ENCODE results near the gene CAMKMT.

The CAMKMT gene

DNA sequence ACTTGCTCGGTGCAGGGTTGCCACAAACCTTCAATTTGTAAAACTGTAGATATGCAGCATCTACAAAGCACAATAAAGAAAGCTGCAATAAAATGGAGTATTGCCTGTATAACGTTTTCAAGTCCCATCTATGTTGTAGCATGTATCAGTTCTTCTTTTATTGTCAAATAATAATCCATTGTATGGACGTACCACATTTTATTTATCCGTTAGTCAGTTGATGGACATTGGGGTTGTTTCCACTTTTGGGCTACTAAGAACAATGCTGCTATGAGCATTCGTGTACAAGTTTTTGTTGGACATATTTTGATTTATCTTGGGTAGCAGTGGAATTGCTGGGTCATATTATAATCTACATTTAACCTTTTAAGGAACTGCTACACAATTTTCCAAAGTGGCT is 339.1 kb downstream of the CAMKMT start:
- TF ChIP-seq, protein P1, sequence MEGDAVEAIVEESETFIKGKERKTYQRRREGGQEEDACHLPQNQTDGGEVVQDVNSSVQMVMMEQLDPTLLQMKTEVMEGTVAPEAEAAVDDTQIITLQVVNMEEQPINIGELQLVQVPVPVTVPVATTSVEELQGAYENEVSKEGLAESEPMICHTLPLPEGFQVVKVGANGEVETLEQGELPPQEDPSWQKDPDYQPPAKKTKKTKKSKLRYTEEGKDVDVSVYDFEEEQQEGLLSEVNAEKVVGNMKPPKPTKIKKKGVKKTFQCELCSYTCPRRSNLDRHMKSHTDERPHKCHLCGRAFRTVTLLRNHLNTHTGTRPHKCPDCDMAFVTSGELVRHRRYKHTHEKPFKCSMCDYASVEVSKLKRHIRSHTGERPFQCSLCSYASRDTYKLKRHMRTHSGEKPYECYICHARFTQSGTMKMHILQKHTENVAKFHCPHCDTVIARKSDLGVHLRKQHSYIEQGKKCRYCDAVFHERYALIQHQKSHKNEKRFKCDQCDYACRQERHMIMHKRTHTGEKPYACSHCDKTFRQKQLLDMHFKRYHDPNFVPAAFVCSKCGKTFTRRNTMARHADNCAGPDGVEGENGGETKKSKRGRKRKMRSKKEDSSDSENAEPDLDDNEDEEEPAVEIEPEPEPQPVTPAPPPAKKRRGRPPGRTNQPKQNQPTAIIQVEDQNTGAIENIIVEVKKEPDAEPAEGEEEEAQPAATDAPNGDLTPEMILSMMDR (IDR thresholded peaks at IDR 0.05; ENCODE audit: low read depth, low read length), result no peak
- H3K4me3 ChIP-seq (ENCODE audit: low read depth, low read length), result no peak overlapping the region

DNA sequence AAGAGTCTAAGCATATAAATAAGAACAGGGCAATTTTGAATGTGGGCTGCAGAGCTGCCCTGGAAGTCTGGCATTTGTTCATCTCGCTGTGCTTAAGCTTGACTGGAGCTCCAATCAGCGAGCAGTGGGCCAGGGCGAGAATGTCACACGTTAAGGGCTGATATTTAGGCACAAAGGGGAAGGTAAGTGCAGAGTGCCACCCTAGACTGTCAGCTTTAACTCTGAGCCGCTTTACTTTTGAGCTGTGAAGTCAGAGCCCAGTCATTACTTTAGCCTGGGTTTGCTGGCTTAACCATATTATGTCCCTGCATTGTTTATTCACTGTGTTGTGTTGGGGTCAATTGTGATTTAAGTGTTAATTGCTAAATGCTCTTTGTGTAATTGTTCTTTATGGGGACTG is 343.6 kb downstream of the CAMKMT start:
- TF ChIP-seq, protein P1 (IDR thresholded peaks at IDR 0.05; ENCODE audit: low read depth, low read length), result no peak
- H3K4me3 ChIP-seq (ENCODE audit: low read depth, low read length), result no peak overlapping the region

DNA sequence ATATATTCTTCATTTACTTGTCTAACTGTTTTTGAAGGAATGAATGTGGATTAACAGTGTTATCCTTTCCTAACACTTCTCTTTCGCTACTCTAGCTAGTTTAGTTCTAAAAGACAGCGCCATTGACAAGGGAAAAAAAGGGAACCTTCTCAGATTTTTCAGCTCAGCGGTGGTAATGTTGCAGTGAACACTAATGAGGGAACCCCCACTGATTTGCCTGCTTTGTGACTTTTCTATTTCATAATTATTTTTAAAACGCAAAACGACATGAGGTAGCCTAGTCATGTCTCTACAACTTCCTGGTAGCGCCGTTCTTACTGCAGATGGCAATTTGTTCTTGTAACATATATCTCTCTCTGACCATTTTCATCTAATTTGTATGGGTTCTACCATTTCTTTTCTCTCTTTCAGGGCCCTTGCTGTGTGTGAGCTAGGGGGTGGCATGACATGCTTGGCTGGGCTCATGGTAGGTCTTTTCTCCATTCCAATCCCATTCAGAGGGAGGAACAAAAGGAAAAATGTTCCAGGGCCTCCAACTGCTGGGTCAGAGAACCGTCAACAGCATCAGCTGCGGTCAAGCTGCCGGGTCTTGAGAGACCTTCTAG is 344.2 kb downstream of the CAMKMT start:
- TF ChIP-seq, protein P1 (IDR thresholded peaks at IDR 0.05; ENCODE audit: low read depth, low read length), result no peak
- H3K4me3 ChIP-seq (ENCODE audit: low read depth, low read length), result no peak overlapping the region

DNA sequence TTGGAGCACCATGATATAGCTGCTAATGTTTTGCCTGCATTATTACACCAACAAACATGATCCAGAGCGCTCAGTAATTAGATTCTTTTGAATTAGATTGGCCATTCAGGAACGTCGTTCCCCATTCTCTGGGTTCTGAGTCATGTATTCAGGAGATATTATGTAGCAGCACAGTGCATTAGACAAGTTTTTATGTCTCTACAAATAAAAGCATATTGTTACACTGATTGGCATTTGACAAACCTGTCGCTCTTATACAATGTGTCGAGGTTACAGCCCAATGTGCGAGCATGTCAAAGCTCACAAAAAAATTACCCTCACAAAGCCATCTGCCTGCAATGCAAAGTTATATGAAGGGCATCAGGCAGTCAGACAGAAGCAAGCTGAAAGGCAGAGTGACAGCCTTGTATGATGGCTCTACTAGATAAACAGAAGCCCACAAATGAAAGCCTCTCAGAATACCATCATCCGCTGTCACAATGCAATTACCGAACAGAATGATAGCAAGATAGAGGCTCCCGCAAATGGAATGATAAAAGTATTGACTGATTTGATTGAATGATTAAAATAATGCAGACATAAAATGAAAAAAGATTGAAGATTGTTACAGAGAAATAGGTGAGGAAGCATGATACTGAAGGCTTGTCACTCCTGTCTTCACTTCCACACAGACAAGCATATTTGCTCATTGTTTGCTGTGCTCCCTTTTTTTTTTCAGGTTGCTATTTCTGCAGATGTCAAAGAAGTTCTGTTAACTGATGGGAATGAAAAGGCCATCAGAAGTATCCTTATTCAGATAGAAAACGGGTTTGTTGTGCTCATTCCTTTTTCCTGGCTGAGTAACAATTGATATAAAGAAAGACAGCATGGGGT is 345.2 kb downstream of the CAMKMT start:
- H3K4me3 ChIP-seq (ENCODE audit: low read depth, low read length), result no peak overlapping the region
- TF ChIP-seq, protein P1 (IDR thresholded peaks at IDR 0.05; ENCODE audit: low read depth, low read length), result no peak

DNA sequence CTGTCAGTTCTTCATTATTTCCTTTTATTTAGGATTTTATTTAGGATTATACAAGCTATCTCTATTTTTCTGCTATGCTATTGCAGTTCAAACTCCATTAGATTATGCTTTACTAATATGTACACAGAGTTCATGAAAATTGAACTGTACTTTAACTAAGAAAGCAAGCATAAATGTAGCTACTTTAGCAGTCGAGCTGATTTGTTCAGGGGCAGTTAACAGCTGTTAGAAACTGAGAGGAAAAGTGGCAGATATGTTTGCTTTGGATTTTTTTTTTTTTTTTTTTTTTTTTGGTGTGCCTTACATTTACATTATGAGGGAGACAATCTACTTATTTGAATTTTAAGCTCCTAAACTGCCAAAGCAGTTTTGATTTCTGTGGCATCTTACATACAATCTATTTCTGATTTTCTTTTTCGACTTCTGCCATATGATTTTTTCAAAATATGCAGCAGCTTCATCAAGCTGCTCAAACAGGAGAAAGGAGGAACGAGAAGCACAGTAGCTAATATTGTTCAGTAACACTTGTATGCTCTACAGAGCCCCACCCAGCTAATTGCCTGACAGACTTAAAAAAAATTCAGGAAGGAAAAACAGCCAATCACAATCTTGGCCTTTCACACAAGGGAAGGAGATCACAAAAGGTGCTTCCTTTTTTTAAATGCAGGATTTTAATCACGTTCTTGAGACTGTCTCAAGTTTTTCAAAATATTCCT is 346.4 kb downstream of the CAMKMT start:
- TF ChIP-seq, protein P1 (IDR thresholded peaks at IDR 0.05; ENCODE audit: low read depth, low read length), result no peak
- H3K4me3 ChIP-seq (ENCODE audit: low read depth, low read length), result no peak overlapping the region

DNA sequence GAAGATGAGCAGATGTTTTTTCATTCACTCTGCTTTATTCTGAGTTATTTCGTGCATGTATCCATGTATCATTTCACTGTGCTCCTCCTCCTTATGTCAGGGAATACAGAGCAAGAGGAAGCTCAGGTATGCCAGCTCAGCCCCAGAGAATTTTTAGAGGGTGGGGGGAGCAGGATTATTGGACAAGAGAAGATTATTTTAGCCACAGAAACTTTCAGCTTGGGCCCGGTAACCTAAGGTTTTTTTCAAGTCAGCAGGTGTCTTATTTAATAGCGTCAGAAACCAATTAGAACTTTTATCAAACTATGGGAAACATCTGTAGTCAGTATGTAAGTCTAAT is 346.9 kb downstream of the CAMKMT start:
- TF ChIP-seq, protein P1 (IDR thresholded peaks at IDR 0.05; ENCODE audit: low read depth, low read length), result no peak
- H3K4me3 ChIP-seq (ENCODE audit: low read depth, low read length), result no peak overlapping the region

DNA sequence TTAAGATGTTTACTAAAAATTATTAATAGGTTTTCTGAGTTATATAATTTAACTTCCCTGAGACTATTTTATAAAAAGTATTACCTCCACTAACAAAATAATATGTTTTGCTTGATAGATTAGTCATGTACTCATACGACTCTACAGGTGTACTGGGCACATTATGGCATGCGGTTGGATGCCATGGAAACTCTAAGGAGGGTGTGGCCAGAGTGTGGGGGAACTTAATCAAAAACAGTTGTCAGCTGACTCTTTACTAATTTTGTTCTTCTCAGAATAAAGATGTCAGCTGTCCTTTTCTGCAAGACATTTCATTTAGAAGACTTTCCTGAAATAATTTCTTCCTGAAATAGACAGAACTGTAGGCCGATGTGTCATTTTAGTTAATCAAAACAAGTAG is 351.4 kb downstream of the CAMKMT start:
- no peak overlapping the region for H3K4me3 ChIP-seq (ENCODE audit: low read depth, low read length)
- TF ChIP-seq, protein P1 (IDR thresholded peaks at IDR 0.05; ENCODE audit: low read depth, low read length), result no peak
